B cell (primary cell): ENCODE results near the gene CASKIN2.

Experiments used
- EZH2 ChIP-seq: IDR thresholded peaks from 2 replicates; pipeline ENCODE4 v1.6.1; 2012; ENCODE audit warnings: borderline replicate concordance, low read depth, mild to moderate bottlenecking, moderate library complexity, low read length; ENCODE audit not compliant: insufficient read depth, poor library complexity, severe bottlenecking
- TF ChIP-seq, protein P1 (sequence below): fragments of 200-600 bp; IDR thresholded peaks from one replicate; pipeline ENCODE4 v1.8.0; 2022; ENCODE audit warnings: antibody characterized with exemption, mild to moderate bottlenecking

DNA sequence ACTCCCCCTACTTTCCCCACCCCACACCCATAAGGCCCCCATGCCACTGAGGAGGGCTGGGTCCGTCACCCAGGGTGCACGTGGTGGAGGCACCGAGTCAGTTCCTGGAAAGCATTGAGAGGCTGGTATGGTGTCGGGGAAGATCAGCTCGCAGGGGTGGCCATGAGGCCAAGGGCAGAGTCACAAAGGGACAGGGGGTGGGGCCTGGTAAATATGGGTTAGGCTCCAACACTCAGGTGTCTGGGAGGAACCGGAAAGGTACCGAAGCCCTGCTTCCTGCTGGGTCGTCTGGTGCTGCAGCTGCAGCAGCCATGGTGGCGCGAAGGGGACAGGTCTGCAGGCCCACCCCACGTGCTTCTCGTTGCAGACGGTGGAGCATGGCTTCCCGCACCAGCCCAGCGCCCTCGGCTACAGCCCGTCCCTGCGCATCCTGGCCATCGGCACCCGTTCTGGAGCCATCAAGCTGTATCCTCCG lies 40.4 kb upstream of the CASKIN2 start:
- TF ChIP-seq, protein P1, sequence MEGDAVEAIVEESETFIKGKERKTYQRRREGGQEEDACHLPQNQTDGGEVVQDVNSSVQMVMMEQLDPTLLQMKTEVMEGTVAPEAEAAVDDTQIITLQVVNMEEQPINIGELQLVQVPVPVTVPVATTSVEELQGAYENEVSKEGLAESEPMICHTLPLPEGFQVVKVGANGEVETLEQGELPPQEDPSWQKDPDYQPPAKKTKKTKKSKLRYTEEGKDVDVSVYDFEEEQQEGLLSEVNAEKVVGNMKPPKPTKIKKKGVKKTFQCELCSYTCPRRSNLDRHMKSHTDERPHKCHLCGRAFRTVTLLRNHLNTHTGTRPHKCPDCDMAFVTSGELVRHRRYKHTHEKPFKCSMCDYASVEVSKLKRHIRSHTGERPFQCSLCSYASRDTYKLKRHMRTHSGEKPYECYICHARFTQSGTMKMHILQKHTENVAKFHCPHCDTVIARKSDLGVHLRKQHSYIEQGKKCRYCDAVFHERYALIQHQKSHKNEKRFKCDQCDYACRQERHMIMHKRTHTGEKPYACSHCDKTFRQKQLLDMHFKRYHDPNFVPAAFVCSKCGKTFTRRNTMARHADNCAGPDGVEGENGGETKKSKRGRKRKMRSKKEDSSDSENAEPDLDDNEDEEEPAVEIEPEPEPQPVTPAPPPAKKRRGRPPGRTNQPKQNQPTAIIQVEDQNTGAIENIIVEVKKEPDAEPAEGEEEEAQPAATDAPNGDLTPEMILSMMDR = no peak
- no peak for TF ChIP-seq EZH2
